ENCODE data around the gene FDX2. TPM values are rescaled to one million over a fixed set of nuclear protein-coding genes. Genes with fewer than 3 reads are reported as not detected.
"Not testable (repeated sequence)": the region's sequence is repeated elsewhere in the genome, so short reads cannot be mapped to it uniquely, and the experiment has no call there.

FDX2 gene
- polyA plus RNA-seq (ENCODE audit: insufficient read length): 20.0 TPM

DNA sequence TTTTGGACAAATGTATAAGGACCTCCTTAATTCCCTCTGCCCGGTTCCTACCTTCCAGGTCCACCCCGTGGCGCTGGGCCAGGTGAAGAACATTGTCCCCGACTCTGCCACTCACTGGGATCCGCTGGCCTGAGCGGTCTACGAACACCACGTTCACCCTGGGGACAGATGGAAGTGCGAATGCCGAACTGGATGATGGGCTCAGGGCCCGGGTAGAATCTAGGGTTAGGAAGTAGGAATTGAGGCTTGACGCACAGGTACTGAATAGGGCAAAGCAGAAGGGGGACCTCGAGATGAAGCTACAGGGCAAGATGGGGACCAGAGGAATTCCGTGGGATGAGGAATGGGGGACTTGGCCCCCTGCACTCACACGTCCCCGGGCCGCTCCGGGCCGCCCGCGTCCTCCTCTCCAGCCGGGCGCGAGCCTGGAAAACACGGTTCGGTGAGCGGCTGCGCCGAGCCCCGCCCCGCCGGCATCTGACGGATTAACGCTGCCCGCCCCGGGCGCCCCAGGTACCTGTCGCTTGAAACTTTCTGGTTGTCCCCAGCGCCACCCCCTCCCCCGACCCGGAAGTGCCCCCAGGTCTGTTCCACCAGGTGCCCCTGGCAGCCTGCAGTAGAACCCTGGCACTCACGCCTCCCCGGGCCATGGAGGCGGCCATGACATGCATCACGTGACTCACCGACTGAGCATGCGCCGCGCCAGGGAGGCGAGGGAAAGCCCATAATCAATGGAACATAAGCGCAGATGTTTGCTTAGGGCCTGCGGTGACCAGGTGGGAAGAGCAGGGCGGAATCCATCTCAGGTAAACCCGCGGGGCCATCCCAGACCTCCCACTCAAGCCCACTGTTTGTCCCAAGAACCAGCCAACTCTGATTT lies at the start of gene FDX2:
FDX2 (minus strand) TSS at position 681 of the 880 bp plus-strand sequence; CDS start at position 662, 19 bp downstream.
- DNase-seq (ENCODE audit: low read depth): peak; percentile 46

DNA sequence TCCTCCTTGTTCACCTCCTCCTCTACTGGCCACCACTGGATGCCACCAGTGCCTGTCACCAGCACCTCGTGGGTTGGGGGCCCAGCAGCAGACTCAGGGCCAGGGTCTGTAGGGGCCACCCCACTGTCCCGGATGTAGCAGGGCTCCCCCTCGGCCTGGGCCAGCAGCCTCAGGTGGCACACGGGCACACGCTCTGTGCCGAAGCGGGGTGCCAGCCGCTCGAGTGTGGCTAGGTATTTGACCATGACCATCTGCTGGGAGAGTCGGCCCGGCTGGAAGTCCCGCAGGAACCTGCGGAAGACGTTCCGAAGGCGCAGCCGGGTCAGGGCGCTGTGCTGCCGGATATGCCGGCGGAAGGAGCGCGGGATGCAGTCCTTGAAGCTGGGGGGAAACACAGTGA lies 49.7 kb upstream of the FDX2 start:
- no peak for DNase-seq (ENCODE audit: low read depth)

DNA sequence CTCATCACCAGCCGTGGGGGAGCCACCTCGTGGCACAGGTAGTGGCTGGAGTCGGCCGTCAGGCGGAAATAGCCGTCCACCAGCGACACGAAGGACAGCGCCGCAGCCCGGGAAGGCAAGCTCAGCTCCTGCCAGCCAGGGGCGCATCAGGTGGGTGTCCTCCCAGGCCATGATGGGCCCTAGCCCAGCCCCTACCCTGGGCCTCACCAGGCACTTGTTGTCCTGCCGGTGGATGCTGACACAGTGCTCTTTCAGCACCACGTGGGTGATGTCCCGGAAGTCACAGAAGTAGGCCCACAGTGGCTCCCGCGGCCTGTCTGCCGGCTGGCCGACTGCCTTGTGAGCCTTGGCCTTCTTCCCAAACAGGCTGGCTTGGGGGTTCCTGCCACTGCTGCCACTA lies 48.8 kb upstream of the FDX2 start:
- DNase-seq (ENCODE audit: low read depth): no peak

DNA sequence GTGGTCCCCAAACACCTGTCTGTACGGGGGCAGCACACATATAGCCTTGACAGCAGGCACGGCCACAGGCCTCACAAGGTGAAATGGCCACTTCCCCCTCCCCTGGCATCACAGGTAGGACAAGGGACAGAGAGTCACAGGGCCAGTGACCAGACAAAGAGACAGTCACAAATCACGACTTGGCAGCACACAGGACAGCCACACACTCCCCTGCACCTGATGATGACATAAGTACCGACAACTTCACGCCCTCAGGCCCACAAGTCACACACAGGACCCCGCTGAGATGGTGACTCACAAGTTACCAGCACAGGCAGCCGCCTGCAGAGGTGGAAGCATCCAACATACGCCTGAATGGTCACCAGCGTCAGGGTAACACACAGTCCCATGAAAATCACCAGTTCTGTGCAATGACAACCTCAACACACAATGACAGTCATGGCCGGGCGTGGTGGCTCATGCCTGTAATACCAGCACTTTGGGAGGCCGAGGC lies 48.0 kb upstream of the FDX2 start:
- no peak for DNase-seq (ENCODE audit: low read depth)

DNA sequence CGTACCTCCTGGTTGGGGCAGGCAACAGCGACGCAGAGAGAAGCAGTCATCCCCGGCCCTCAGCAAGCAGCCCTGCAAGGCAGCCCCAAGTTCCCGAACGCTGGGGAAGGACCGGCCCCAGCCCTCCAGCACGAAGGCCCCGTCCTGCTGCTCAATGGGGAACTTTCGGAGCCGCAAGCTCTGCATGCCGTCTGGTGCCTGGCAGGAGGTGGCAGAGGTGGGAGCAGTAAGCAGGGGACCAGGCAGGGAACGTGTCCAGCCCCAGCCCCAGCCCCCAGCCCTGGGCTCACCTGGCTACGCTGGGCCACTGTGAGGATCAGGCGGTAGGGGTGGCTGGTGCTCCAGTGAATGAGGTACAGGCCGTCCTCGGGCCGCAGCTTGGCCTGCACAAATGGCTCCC lies 46.4 kb upstream of the FDX2 start:
- no peak for DNase-seq (ENCODE audit: low read depth)

DNA sequence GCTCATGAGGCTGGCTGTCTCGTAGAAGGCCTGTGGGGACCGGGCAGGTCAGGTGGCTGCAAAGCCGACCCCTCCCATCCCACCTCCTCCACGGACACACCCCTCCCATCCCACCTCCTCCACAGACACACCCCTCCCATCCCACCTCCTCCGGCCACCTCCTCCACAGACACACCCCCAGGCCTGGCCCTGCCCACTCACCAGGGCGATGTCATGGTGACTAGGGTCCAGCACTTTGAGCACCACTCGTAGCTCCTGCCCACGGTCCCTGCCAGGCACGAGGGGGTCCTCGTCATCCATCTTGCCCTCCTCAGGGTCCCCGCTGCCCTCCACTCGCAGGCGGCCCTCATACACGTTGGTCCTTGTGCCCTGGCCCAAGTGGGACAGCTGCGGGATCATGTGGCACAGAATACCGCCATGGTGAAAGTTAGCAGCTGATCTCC lies 45.8 kb upstream of the FDX2 start:
- no peak for DNase-seq (ENCODE audit: low read depth)

DNA sequence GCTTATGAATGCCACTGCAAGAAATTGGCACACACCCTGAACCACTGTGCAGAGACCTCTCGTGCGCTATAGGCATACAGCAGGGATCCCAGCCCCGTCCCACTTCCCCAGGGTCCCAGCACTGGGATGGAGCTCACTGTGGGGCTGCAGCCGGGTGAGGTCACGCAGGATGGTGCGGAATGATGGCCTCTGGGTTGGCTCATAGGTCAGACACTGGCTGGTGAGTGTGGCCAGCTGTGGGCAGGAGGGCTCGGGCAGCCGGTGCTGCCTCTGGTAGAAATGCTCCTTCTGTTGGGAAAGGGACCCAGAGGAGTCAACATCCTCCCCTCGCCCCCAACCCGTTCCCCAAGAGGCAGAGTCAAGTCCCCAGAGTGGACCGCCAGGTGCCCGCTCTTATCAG lies 40.6 kb upstream of the FDX2 start:
- DNase-seq (ENCODE audit: low read depth): no peak

DNA sequence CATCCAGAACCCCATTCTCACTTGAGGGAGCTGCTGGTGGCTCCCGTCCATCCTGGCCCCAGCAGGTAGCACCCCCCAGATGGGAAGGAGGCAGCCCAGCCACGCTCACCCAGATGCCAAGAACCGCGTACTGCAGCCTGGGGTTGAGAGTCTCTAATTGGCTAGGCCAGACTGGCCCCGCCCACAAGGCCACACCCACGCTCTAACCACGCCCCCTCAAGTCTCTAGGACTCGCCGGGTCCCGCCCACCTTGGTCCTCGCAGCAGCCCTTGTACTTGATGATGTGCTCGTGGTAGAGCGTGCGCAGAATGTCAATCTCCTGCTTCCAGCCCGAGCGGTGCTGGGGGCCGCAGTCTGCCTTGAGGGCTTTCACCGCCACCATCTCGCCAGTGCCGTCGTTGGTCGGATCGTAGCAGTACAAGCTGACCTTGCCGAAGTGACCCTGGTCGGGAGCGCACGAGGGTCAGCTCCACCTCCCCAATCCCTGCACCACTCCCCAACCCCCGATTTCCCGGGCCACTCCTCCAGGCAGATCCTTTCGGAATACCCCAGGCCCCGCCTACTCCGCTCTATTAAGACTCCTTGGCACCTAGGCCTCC lies 38.1 kb upstream of the FDX2 start:
- no peak for DNase-seq (ENCODE audit: low read depth)

DNA sequence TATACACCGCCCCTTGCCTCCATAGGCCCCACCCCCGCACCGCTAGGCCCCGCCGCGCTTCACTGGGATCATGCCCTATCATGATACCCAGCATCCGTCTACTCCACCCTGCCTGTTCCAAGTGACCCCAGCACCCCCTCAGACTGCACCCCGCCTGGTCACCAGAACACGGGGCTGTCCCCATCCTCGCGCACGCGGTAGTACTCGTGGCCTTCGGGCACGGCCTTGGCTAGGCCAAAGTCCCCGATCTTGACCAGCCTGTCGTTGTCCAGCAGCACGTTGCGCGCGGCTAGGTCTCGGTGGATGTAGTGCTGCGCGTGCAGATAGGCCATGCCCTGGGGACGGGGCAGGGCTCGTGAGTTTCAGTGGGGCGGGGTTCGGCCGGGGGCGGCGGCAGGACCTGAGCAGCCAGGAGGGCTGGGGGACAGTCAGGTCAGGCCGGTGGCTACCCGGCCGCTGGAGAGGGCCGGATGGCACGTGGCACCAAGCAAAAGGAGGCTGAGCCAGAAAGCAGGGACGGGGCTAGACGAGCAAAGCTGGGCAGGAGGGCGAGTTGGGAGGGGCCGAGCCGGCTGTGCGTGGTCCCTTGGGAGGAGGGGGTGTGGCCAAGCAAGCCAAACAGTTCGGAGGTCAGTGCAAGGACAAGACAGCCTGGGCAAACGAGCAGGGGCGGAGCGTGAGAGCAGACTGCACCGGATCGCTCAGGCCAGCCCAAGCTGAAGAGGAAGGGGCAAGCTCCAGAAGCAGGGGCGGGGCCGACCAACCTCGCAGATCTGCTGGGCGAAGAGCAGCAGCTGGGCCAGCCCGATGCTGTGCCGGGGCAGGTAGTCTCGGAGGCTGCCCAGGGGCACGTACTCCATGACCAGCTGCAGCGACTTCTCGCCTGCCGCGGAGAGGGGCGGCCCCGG lies 37.2 kb upstream of the FDX2 start:
- DNase-seq (ENCODE audit: low read depth): no peak

DNA sequence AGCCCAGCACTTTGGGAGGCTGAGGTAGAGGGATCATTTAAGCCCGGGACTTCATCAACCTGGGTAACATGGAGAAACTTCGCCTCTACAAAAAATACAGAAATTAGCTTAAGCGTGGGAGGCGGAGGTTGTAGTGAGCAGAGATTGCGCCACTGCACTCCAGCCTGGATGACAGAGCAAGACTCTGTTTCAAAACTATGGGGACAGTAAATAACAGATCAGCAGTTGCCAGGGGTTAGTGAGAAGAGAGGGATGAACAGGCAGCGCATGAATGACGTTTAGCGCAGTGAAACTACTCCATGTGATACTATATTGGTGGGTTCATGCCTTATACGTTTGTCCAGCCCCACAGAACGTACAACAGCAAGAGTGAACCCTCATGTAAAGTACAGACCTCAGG lies 30.7 kb upstream of the FDX2 start:
- DNase-seq (ENCODE audit: low read depth): no peak

DNA sequence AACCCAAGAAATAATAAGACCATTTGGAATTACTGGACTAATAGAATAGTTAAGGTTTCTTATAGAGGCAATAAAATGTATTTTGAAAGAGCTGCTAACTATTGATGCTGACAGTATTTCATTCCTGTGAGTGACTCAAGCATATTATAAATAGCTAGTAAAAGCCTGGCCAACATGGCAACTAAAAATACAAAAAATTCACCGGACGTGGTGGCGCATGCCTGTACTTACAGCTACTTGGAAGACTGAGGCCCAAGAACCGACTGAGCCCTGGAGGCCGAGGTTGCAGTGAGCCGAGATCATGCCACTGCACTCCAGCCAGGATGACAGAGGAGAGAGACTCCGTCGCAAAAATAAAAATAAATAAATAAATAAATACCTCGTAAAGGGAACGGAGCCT lies 29.0 kb upstream of the FDX2 start:
- DNase-seq (ENCODE audit: low read depth): no peak

DNA sequence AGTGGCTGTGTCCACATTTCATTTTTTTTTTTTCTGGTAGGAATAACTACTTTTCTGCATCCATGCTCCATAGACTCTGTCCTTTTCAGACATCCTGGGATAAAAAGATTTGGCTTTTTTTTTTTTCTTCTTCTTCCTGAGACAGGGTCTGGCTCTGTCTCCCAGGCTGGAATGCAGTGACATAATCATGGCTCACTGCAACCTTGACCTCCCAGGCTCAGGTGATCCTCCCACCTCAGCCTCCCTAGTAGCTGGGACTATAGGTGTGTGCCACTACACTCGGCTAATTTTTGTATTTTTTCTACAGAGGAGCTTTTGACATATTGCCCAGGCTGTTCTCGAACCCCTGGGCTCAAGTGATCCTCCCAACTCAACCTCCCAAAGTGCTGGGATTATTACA lies 27.7 kb upstream of the FDX2 start:
- no peak for DNase-seq (ENCODE audit: low read depth)

DNA sequence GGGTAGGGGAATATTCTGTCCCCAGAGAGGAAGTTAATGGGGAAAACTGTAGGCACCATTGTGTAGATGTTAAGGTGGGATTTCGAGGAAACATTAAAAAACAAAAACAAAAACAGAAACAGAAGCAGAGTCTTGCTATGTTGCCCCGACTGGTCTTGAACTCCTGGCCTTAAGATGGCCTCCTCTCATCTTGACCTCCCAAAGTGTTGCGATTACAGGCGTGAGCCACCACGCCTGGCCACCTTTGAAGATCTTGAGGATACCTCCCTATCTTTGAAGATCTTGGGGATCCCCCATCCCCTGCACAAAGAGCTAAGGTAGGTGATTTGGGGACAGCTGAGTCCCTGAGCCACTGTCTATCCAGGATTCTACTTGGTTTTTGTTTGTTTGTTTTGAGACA lies 24.2 kb upstream of the FDX2 start:
- no peak for DNase-seq (ENCODE audit: low read depth)

DNA sequence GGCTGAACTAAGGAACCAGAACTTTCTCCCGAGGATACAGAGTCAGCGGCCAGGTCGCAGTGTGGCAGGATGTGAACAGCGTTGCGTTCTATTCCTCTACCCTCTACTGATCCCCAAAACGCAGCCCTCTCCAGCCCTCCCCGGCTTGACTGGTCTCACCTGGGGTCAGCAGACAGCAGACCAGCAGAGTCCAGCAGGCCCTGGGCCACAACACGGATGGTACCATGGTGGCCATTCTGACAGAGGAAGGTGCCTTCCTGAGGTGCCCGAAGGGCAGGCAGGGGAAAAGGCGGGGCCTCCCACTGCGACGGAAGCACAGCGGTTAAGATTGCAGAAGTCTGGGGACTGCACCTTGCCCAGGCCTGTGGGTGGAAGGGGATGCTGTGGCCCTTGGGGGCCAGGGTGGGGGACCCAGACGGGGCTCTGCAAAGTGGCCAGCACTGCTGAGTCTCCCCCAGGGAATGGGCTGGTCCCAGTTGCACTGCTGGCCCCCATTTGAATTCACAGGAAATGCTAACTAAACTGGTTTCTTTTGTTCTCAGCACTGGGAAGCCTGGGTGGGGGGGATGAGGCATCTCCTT lies 23.7 kb upstream of the FDX2 start, which contains the start of gene ICAM3:
ICAM3 (minus strand) TSS at position 245 of the 581 bp plus-strand sequence; CDS start at position 235, 10 bp downstream.
- DNase-seq (ENCODE audit: low read depth): no peak

DNA sequence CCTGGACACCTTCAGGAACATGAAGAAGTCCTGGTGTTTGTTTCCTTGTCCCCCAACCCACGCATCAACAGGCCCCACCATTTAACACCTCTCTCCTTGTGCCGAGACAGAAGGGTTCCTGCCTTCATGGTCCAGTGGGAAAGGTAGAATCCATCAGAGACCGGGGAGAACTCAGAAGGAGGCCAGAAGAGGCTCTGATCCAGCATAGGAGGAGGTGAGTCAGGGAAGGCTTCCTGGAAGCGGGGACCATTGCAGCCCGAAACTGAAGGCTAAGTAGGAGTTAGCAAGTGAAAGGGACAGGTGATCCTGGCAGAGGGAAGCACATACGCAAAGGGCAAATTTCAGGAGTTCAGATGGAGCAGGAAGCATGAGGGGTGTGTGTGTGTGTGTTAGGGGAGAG lies 23.1 kb upstream of the FDX2 start:
- no peak for DNase-seq (ENCODE audit: low read depth)

DNA sequence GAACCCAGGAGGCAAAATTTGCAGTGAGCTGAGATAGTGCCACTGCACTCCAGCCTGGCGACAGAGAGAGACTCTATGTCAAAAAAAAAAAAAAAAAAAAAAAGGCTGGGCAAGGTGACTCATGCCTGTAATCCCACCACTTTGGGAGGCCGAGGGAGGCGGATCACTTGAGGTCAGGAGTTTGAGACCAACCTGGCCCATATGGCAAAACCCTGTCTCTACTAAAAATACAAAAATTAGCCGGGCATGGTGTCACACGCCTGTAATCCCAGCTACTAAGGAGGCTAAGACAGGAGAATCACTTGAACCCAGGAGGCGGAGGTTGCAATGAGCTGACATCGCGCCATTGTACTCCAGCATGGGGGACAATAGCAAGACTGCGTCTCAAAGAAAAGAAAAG lies 20.9 kb upstream of the FDX2 start:
- not testable (repeated sequence) for DNase-seq (ENCODE audit: low read depth)

DNA sequence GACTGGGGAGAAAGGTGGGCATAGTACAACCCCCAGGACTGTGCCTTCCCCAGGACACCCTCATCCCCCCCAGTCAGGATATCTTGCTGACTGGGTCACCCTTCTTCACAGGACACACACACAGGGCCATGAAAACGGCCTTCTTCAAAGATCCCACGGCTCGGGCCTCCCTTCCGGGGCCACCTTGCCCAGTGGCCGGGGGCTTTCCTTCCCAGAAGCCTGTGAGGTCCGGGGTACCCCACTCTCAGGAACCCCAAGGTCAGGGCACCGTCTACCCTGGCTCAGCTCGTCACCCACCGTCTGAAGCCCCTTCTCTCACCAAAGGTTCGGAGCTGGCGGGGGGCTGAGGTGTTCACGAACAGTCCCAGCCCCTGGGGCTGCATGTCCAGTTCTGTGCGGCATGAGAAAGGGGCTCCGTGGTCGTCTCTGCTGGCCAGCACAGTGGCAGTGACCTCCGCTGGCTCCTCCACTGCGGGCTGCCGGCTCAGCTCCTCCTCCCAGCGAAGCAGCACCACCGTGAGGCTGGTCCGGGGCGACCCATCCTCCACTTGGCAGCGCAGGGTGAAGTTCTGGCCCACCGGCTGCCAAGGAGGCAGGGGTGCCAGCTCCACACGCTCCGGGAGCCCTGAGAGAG lies 19.7 kb upstream of the FDX2 start:
- no peak for DNase-seq (ENCODE audit: low read depth)

DNA sequence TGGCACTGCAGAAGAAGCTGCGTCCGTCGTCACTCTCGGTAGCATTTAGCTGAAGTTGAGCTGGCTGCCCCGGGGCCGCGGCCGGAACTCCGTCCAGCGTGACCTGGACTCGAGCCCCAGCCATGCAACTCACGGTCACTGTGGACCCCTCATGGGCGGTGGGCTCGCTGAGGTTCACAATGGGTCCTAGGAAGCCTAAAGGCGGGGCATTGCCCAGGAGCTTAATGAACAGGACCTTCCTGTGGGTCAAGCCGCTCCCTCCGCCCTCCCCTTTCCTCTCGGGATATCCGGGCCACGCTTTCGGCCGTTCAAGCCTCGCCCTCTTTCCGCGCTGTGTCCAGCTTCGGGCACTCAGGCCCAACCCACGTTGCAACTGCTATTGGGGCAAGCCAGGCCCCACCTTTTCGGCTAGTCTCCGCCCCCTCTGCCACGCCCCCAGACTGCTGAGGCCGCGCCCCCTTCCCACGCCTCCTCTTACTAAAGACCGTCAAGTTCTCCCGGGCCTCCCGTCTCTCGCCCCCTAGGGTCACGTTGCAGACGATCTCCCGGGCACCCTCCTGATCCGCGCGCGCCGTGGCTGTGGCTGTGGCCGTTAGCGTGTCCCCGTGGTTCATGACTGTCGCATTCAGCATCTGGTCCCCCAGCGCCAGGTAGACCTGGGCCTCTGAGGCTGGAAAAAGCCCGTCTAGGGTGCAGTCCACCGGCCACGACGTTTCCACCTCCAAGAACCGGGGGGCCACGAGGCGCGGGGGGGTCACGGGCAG lies 19.0 kb upstream of the FDX2 start:
- DNase-seq (ENCODE audit: low read depth): no peak

DNA sequence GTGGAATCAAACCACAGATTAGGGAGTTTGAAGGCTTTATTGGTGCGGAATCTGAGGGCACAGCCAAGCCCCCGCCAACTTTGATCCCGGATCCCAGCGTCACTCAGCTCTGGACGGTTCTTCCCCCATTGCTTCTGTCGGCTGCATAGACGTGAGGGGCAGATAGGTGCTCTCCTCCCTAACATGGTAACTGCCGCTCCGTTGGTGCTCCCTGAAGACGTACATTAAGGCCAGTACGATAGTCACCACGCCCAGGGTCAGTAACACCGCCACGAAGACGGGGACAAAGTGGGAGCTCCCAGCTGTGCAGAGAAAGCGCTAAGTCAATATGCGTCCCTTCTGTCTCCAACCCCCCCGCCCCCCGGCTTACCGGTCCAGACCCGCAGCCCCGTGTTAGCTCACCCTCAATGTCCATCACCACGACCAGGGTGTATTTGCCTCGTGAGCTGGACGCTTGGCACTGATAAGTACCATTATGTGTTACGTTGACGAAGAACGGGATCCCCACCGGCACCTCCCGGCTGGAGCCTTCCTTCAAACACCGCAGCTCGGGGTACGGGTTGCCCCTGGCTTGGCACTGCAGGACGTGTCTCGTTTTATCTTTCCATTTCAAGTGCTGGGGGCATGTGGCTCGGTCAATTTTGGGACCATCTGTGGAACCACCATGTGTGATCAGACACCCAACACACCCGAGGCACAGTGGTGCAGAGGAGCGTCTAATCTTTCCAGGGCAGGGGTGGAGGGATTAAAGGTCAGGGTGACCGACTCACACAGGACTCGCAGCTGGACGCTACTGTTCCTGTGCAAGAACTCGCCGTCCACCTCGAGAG lies 18.2 kb upstream of the FDX2 start:
- no peak for DNase-seq (ENCODE audit: low read depth)

Data from forelimb muscle (tissue), 1 donor.